HCT116 (cell line): ENCODE results near the gene PITPNC1. TPM values are rescaled to one million over a fixed set of nuclear protein-coding genes. Genes with fewer than 3 reads are reported as not detected.

Source experiments
- ATAC-seq: fragments of 200-7000 bp; cut with Tn5 transposase; 2 replicates; pipeline ENCODE4 v1.9.1; 2020; ENCODE audit warnings: mild to moderate bottlenecking, moderate library complexity
- BruUV-seq: library from RNA; stranded (reverse); fragments of 400-500 nt; replicated peaks from 2 replicates; lab custom pipeline; 2021; lab: Mats Ljungman, UMichigan
- CTCF ChIA-PET: fragments of 300-600 bp; sonication (Branson Sonifier 250); formaldehyde crosslinking; loops from one replicate; lab custom pipeline; 2021; ENCODE audit warnings: antibody characterized with exemption; lab: Charles Lee
- POLR2A ChIA-PET: fragments of 300-600, 350-600 bp; sonication (Branson Sonifier 250); formaldehyde crosslinking; loops from one replicate; lab custom pipeline; 2021; ENCODE audit warnings: antibody characterized with exemption; lab: Charles Lee
- RAD21 ChIA-PET, 2 experiments: fragments of 300-600 bp; sonication (Branson Sonifier 250); formaldehyde crosslinking; loops; one replicate each; lab custom pipeline; 2023; ENCODE audit warnings: low total read pairs in 2 of 2; ENCODE audit not compliant: uncharacterized antibody in 2 of 2, unreplicated experiment in 2 of 2, low non-redundant PET in 1 of 2; lab: Charles Lee
- DNase-seq: peaks from one replicate; pipeline ENCODE4 v3.0.0-alpha.2; 2010; ENCODE audit warnings: low read depth, low spot score
- H2AFZ ChIP-seq: fragments of 200-600 bp; shearing (Covaris generic), sonication (generic); 2 replicates; pipeline ENCODE4 v1.6.1; 2017; ENCODE audit warnings: low read depth, mixed run types, mixed read lengths, antibody characterized with exemption, low read length; ENCODE audit not compliant: poor library complexity, severe bottlenecking
- H3K27ac ChIP-seq: 2 replicates; pipeline ENCODE4 v1.5.1; 2012; ENCODE audit warnings: low read depth, low read length
- H3K27me3 ChIP-seq: fragments of 200-600 bp; sonication (generic); 2 replicates; pipeline ENCODE4 v1.6.1; 2016; ENCODE audit warnings: mixed run types, low read length, mixed read lengths; ENCODE audit not compliant: insufficient read depth
- H3K36me3 ChIP-seq, 2 experiments: fragments of 200-500 bp in 1 of 2; fragments of 200-600 bp in 1 of 2; sonication (Bioruptor generic) in 1 of 2; sonication (generic) in 1 of 2; 2 replicates each; pipeline versions ENCODE4 v1.5.1 to v1.6.1; 2014 to 2016; ENCODE audit warnings: low read length in 2 of 2, inconsistent platforms in 1 of 2, mixed read lengths in 1 of 2, mixed run types in 1 of 2; ENCODE audit not compliant: insufficient read depth in 2 of 2, control insufficient read depth in 1 of 2
- H3K4me1 ChIP-seq, 2 experiments: fragments of 200-600 bp in 1 of 2; sonication (generic) in 1 of 2; 2 replicates each; pipeline versions ENCODE4 v1.5.1 to v1.6.1; 2012 to 2017; ENCODE audit warnings: low read length in 2 of 2, inconsistent platforms in 1 of 2, mild to moderate bottlenecking in 1 of 2, mixed read lengths in 1 of 2, mixed run types in 1 of 2, moderate library complexity in 1 of 2; ENCODE audit not compliant: insufficient read depth in 2 of 2, control insufficient read depth in 1 of 2
- H3K4me2 ChIP-seq: fragments of 200-600 bp; sonication (generic); 2 replicates; pipeline ENCODE4 v1.6.1; 2017; ENCODE audit warnings: mixed run types, low read length, mixed read lengths
- H3K4me3 ChIP-seq, 2 experiments: fragments of 200-600 bp in 1 of 2; sonication (generic) in 1 of 2; replicated peaks in 1 of 2; 2 replicates each; pipeline ENCODE4 v1.5.1; 2011 to 2016; ENCODE audit warnings: low read length in 2 of 2, control low read depth in 1 of 2, low read depth in 1 of 2, mild to moderate bottlenecking in 1 of 2, mixed read lengths in 1 of 2, mixed run types in 1 of 2
- H3K79me2 ChIP-seq: fragments of 200-600 bp; sonication (generic); 2 replicates; pipeline ENCODE4 v1.6.1; 2017; ENCODE audit warnings: mild to moderate bottlenecking, mixed run types, low read length, moderate library complexity, mixed read lengths; ENCODE audit not compliant: insufficient read depth
- H3K9ac ChIP-seq: fragments of 200-600 bp; sonication (generic); 2 replicates; pipeline ENCODE4 v1.6.1; 2016; ENCODE audit warnings: low read length, mixed read lengths
- H3K9me2 ChIP-seq: fragments of 200-600 bp; sonication (generic), shearing (Covaris generic); 2 replicates; pipeline ENCODE4 v1.6.1; 2017; ENCODE audit warnings: mixed run types, mild to moderate bottlenecking, moderate library complexity; ENCODE audit not compliant: insufficient read depth
- H3K9me3 ChIP-seq, 2 experiments: fragments of 200-500 bp in 1 of 2; fragments of 200-600 bp in 1 of 2; sonication (Bioruptor generic) in 1 of 2; sonication (generic) in 1 of 2; 2 replicates each; pipeline ENCODE4 v1.6.1; 2014 to 2017; ENCODE audit warnings: low read length in 2 of 2, mixed read lengths in 2 of 2, inconsistent platforms in 1 of 2, low read depth in 1 of 2, mild to moderate bottlenecking in 1 of 2, mixed run types in 1 of 2, moderate library complexity in 1 of 2; ENCODE audit not compliant: control insufficient read depth in 1 of 2, insufficient read depth in 1 of 2
- H4K20me1 ChIP-seq: fragments of 200-600 bp; sonication (generic), shearing (Covaris generic); 2 replicates; pipeline ENCODE4 v1.6.1; 2017; ENCODE audit warnings: mixed run types, mild to moderate bottlenecking, moderate library complexity; ENCODE audit not compliant: insufficient read depth
- ATF3 ChIP-seq: IDR thresholded peaks from 2 replicates; pipeline ENCODE4 v1.6.1; 2012
- CBX3 ChIP-seq: IDR thresholded peaks from 2 replicates; pipeline ENCODE4 v1.6.1; 2012; ENCODE audit warnings: low read depth
- CEBPB ChIP-seq: IDR thresholded peaks from 2 replicates; pipeline ENCODE4 v1.6.1; 2012; ENCODE audit warnings: low read depth
- FOSL1 ChIP-seq: IDR thresholded peaks from 2 replicates; pipeline ENCODE4 v1.6.1; 2012; ENCODE audit warnings: low read depth
- JUND ChIP-seq: IDR thresholded peaks from 2 replicates; pipeline ENCODE4 v1.6.1; 2012
- REST ChIP-seq: IDR thresholded peaks from 2 replicates; pipeline ENCODE4 v1.6.1; 2012; ENCODE audit warnings: low read depth
- ZNF274 ChIP-seq: fragments of 200-500 bp; sonication (Bioruptor generic); IDR thresholded peaks from 2 replicates; pipeline ENCODE4 v1.6.1; 2014; ENCODE audit warnings: mild to moderate bottlenecking, low read depth, low read length, inconsistent platforms
- intact Hi-C: fragments of 100-400 bp; cut with micrococcal nuclease; formaldehyde crosslinking; loops from 2 replicates; pipeline ENCODE4 v1.10.0; 2022
- total RNA-seq: library from RNA; stranded (reverse); gene quantifications from one replicate; pipeline ENCODE4 v1.2.1, GENCODE V29; 2021; ENCODE audit not compliant: unreplicated experiment

The PITPNC1 gene
- total RNA-seq, 1 experiment from 2014 or later: 41.9 TPM

- DNase-seq (no peak), ATAC-seq (no peak)
- intact Hi-C loops: no loop called here
- no peaks in the 10 kb centered on the region for H3K9me3 ChIP-seq
- ChIA-PET CTCF (no interaction called here), POLR2A (no interaction called here), RAD21 (interaction anchor here in 1 of 2 experiments (0.6 kb wide), 1 partner anchor 25 kb away, joined by 3 read pairs; no protein-coding TSS in a partner anchor)
- BruUV-seq: no TSS peak
- no peak for TF ChIP-seq ZNF274
- TF ChIP-seq CBX3: 0 out of 2 replicates have a peak, but pooled peaks have one; percentile 50
- TF ChIP-seq ATF3: no peak
- 0 out of 2 replicates have a peak, but pooled peaks have one; percentile 15 for TF ChIP-seq CEBPB
- TF ChIP-seq JUND: peak; percentile 25; the same call in 1 of the 2 replicates
- peak; percentile 49; the same call in 1 of the 2 replicates for TF ChIP-seq FOSL1
- no peak for TF ChIP-seq REST
- no peaks in the 10 kb centered on the region for H4K20me1 ChIP-seq
- peaks cover 25 to 54% of the 10 kb centered on the region in 2 experiments for H3K4me1 ChIP-seq
- H3K79me2 ChIP-seq: no peaks in the 10 kb centered on the region
- H3K9ac ChIP-seq: no peak overlapping the region
- no peaks in the 10 kb centered on the region for H3K27me3 ChIP-seq
- H3K4me3 ChIP-seq: no peak overlapping the region
- H2AFZ ChIP-seq: no peak overlapping the region
- peak overlapping the region; percentile 40 for H3K4me2 ChIP-seq
- no peaks in the 10 kb centered on the region for H3K36me3 ChIP-seq
- no peaks in the 10 kb centered on the region for H3K9me2 ChIP-seq
- no peak overlapping the region for H3K27ac ChIP-seq
These were observed 123.2 kb downstream of the PITPNC1 start for GRCh38 chr17:67500261-67500660.
